Measurements from ENCODE around the gene C14orf180.
"Not testable (repeated sequence)": the region's sequence is repeated elsewhere in the genome, so short reads cannot be mapped to it uniquely, and the experiment has no call there.

The C14orf180 gene

DNA sequence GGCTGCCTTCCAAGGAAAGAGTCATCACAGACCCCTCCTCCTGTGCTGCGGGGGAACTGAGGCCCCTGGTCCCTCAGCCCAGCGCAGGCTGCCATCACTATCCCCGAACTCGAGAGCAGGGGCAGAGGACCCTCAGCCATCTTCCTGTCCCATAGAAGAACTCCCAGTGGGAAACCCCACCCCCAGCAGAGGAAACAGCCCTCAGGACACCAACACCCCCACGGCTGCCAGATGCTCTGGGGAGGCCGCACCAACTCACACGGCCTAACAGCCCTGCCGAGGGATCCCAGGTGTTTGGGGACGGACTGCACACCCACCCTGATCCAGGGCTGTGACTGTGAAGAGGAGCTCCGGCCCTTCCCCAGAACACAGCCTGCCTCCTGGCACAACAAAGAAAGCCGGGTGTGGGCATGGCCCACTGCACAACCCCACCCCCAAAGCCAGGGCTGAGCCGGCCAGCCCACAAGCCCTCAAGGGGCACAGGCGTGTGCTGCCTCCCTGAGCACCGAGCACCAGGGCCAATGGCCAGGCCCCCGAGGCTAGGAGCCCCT is 16.3 kb upstream of the C14orf180 start:
- no peak for DNase-seq

DNA sequence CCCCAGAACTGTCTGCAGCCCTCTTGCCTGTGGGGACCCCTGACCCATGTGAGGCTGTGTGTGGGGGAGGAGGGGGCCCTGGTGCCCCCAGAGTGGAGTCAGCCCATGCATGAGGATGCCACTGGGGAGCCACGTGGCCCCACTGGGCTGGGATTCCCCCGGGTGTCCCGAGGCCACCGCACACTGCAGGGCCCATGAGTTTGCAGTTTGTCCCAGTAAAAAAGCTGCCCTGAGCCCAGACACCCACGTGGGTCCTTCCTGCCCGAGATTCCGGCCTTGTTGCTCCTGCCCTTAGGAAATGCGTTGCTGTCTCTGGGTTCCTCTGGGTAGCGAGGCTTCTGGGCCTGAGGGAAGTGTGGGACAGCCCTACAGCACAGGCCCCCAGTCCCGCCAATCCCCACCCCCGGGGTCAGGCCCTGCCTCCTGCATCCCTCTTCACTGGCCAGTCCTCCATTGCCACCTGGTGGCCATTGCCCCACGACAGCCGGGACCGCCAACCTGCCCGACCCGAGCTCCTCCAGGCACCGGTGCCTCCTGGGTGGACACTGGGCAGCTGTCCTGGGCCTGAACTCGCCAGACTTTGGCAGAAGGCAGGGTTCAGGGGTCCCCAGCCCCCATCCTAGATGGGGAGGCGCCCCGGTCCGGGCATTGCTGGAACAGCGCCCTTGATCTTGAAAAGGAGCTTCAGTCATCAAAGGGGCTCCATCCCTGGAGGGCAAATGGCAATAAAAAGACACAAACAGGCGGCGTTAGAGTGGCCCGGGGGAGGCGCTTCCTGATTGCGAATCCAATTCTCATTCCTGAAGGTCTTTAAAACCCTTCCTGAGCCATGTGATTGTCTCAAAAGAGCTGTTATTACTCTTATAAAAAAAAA is 15.6 kb upstream of the C14orf180 start:
- peak; percentile 14 for DNase-seq

DNA sequence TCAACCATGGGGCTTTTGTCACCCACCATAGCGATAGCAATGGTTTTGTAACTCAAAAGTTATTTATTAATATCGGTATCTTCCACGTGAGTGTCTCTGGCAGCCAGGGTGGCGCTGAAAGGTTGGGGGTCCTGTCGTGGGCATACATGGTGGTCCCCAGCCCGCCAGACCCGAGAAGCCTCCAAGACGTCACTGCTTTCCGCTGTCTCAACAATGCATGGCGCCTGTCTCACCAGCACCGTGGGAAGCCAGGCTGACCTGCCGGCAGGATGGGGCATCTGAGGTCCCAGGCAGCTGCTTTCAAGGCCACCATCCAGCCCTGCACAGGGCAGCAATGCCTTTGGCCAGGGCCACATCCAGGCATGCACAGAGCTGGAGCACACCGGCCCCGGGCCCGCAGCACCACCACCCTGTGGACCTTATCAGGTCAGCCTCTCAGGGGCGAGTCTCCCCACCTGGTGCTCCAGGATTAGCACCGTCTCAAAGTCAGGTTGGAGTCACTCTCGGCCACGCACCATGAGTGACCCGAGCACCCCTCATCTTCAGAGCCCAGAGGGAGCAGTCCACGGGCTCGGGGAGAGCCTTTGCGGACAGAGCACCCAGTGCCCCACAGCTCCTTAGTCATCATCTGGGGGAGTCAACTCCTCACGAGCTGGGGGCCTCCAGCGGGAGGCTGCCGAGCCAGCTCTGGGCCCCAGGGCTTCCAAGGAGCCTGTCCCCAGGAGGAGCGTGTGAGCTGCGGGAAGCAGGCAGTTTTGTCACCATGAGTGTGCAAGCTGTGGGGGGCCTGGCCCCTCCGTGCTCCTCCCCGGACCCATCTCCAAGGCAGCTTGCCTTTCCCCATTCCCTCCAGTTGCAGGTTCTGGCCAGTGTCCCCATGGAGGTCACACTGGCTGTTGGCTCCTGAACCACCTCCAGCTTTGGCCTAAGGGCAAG is 14.6 kb upstream of the C14orf180 start:
- no peak for DNase-seq

DNA sequence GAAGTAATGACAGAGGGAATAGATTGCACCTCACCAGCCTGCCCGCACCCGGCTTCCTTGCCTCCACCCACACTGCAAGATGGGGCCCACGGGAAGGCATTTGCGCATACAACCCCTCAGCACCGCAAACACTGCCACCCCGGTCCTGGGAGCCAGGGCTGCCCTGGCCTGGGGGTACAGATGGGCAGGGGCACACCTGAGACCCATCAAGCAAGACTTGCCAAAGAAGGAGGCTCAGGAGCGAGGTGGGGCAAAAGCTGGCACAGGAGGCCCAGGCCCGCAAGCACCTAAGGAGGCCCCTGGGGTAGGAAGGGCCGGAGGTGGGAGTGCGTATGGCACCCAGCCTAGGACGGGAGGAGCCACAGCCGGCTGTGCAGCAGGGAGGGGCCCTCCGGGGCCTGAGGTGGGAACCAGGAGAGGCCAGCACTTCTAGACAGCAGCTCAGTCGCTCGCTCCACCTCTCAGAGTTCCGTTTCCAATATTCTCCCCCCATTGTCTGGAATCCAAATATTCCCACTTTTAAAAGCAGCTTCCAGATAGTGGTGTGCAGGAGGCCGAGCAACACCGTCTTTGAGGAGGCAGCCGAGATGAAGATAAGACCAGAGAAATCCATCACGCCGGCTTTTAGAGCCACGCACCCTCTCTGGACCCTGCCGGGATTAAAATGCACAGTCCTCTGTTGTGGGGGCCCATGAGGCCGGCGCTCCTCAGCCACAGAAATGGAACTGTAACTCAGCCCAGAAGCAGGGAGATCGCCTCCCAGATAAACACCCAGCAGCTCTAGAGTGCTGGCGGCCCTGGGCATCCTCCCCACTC is 12.2 kb upstream of the C14orf180 start:
- DNase-seq = no peak

DNA sequence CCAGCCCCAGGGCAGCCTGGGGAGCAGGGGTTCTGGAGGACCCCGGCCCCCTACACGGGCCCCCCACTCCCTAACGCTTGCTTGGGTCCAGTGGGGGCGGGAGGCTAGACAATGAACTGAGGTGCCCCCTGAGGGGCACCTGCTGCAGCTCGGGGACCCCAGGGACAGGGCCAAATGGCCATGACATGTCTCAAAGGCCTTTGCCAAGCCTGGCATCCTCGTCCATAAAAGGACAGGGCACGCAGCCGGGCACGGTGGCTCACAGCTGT is 11.7 kb upstream of the C14orf180 start:
- DNase-seq = no peak

DNA sequence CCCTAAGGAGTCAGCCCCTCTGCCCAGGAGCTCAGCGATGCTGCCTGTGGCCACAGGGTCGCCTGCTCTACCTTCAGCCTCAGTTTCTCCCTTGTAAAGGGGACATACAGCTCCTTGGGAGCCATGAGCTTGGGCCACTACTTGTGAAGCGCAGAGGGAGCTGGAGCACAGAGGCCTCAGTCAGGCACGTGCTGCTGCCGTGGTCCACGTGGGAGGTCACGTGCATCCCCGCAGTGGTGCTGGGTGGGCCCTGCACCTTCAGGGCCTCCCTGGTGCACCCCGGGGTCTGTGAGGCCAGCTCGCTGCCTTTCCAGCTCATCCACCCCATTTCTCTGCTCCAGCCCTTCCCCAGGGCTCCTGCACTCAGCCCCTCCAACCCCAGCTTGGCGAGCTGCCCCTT is 10.9 kb upstream of the C14orf180 start:
- DNase-seq = no peak

DNA sequence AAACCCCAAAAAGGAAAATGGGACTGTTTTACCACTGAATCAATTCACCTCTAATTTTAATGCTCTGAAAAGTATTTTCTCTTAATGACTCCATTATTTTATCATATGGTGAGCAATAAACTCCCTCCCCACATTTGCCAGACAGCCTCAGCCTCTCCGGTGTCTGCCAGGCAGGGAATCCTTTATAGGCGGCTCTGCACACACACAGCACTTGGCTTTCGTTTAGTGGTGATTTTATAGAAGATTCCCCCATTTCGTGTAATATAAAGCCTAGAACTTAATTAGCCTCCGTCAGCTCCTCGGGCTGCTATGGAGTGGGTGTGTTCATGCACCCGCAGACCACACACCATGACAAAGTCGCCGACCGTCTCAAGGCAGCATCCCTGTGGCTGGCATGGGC is 10.1 kb upstream of the C14orf180 start:
- DNase-seq = no peak

DNA sequence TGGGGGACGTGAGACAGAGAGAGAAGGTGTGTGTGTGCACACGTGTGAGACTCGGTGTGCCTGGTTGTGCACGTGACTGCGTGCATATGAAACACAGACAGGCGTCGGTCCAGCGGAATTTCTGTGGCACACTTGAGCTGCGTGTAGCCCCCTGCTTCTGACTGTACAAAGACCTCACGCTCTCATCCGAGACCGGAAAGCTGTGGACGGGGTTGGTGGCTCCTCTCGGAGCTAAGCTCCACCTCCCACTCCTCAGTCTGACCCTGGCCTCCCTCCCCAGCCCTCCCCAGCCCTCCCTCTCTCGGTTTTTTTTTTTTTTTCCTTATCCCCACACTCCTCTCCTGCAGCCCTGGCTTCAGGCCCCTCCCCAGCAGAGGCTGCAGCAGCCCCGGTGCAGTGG is 8.3 kb upstream of the C14orf180 start:
- DNase-seq = no peak

DNA sequence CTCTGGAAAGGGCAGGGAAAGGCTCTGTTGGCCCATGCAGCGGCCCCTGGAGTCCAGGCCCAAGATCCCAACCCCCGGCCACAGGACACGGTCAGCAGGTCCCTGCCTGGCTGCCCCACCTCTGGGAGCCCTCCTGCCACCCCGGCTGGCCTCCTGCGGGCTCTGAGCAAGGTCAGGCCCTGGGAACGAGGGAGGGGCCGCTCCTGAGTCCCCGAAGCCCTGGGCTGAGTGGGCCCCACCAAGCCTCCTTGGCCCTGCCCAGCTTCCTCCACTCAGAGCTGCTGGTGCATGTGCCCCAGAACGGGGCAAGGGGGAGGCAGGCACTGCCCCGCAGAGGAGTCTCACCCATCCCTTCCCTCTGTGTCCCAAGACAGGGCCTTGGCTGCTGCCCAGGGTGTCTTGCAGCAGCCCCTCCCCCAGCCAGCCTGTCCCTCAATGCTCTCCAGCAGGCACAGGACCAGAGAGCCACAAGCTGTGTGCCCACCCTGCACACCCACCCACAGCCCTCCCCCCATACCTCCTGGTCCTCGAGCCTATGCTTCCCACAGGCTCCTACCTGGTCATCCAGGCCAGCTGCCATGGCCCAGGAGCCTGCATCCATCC is 7.4 kb upstream of the C14orf180 start:
- DNase-seq = no peak

DNA sequence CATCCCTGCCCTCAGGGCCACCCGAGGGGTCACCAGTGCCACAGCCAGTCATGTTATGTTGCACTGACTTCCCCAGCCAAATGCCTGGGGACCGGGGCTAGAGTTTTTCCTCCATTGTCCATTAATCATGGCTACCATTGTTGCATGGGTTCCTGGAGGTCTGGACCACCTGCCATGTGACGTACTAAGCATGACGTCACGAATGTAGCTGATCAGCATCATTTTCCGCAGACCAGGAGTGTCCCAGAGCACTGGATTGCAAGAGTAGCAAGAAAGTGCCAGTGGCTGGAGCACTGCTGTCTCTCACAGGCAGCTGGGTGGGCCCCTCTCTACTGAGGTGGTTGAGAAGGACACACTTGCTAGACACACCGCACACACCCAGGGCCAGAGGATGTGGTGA is 6.9 kb upstream of the C14orf180 start:
- DNase-seq = no peak

DNA sequence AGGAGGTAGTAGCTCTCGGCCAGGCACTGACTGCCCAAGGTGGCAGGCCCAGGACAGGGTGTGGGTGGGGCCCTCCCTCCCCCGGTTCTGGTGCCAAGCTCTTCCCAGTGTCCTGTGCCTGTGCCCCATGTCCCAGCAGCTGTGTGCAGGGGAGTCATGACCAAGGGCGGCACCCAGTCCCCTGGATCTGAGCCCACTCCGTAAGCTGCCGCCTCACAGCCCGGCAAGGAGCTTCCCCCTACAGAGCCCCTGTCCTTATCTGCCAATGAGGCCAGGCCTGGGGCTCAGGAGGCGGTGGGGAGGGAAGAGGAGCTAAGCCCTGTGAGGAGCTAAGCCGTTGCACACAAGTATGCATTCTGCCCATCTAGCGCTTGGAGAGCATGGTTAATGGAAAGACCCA is 5.6 kb upstream of the C14orf180 start:
- DNase-seq = no peak

DNA sequence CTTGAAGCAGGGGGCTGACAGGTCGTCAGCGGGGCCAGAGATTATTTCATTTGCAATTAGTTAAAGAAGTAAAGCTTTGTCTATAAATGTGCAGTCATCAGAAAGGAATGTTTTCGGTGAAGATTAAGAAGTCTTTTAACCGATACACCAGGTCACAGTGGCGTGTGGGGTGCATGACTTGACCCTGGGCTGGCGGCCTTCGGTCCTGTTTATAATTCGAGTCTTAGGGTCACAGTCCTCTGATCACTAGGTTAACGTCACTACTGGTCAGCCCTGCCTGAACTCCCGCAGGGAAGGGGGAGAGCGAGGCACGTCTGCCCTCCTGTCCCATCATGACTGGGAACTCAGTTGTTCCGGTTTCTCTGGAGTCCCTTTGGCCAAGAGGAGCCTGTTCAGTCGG is 5.0 kb upstream of the C14orf180 start:
- no peak for DNase-seq

DNA sequence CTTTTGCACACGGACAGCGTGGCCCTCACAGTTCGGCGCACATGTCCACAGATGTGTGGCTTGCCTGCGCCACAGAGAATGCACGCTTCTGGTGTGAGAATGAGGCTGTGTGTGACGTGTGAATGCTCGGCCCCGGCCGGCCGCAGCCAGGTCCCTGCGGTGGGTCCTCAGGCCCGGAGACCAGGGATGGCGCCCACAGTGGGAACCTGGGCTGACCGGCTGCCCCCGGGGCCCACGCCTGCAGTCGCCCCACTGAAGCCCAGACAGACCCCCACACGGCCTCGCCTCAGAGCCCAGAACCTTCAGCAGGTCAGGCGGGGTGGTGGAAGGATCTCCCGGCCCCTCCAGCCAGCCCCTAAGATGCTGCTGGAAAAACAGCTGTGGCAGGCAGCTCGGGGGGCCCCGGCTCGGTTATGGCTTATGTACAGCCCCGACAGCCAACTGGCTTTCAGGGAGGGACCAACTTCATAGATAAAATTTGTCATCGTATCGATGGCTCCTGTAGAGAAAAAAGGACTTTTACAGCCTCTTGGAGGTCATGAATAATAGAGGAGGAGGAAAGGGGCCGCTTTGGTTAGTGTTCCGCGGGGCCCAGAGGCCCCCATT is 4.5 kb upstream of the C14orf180 start:
- DNase-seq = no peak

DNA sequence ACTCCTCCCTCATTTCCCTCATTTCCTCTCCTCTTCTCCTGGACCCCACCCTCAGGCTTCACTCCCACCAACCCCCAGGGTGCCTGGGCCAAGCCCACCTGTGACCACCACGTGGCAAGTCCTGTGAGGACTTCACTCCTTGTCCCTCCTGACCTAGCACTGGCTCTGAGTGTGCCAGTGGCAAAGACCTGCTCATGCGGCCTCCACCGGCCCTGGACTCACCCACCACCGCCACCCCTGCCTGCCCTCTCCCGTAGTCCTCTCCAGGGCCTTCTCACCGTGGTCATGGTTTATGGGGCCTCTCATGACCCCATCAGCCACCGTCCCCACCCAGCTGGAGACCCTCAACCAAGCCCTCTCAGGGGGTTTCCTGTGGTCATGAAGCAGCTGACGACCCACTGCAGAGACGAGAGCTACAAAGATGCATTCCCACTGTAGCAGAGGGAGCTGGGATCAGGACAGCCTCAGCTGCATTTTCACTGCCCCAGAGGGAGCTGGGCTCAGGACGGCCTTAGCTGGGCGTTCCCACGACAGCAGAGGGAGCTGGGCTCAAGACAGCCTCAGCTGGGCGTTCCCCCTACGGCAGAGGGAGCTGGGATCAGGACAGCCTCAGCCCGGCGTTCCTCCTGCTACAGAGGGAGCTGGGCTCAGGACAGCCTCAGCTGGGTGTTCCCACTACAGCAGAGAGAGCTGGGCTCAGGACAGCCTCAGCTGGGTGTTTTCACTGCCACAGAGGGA is 3.2 kb upstream of the C14orf180 start:
- no peak for DNase-seq

DNA sequence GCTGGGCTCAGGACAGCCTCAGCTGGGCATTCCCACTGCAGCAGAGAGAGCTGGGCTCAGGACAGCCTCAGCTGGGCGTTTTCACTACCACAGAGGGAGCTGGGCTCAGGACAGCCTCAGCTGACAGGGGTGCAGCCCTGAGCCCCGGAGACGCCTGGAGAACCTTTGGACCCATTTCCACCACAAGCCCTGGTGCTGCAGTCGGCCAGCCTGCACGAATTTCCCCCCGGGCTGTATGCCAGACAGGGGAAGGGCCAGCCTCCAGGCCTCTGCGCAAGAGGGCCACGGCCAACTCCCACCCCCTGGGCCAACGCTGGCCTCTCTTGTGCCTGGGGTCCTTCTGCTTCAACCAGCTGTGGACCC is 2.6 kb upstream of the C14orf180 start:
- DNase-seq = no peak

DNA sequence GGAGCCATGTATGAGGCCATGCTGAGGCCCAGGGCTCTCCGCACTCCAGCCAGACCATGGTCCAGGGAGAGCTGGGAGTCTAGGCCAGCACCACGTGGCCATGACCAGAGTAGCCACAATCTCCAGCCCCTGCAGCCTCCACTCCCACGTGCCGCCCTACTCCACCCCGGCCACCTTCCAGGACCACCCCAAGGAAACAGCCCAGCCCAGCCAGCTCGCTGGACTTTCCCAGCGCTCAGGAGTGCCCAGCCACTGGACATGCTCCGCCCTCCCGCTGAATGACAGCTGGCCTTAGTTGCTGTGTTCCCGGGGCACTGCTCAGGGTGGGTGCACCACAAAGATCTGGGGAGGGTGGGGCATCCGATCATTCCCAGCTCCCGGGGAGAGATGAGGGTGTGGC is 2.1 kb upstream of the C14orf180 start:
- no peak for DNase-seq

DNA sequence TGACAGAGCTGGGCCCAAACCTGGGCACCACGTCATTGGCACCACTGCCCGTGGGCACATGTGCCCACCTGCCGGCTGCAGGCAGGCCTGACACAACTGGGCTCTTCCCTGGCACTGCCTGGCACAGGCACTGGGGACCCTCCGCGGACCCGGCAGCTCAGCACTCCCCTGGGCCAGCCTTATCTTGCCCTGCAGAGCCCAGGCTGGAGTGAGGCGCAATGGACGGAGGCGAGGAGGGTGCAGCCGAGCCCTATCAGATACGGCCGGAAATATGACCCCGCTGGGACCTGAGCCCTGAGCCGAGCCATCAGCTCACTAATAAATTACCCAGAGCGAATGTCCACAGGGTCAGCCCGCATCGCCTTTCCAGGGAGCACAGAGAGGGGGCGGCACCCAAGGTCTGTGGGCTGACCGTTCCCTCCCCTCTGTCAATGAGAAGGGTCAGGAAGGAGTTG is 1.7 kb upstream of the C14orf180 start:
- no peak for DNase-seq

DNA sequence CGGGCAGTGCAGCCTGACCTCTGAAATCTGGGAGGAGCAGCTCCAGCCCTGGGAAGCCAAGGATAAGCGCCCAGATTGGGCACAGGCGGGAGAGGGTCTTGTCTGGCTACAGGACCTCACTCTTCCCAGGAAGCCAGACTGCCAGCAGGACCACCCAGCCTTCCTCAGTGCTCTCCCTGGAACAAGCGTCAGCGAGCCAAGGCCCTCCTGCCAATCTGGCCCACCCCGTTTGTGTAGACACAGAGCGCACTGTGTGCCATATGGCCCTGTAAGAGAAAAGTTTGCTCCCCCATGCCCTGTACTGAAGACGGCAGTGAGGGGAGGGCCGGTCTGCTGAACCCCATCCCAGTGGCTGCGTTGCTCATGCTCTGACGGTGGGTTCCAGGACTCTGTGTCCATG is 1.2 kb upstream of the C14orf180 start:
- DNase-seq = no peak

DNA sequence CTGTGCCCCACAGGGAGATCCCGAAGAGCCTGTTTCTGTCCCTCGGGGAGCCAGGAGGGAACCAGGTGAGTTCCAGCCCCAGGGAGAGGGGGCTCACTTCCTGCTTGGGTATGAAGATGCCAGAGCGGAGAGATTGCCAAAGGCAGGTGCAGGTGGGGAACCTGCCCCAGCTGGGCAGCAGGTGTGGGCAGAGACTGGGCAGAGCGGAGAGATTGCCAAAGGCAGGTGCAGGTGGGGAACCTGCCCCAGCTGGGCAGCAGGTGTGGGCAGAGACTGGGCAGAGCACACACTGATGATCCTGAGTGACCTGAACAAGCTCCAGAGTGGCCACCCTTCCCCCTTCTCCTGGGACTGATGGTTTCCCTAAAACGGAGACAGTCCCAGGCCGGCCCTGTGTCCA is 375 bp downstream of the C14orf180 start:
- DNase-seq = not testable (repeated sequence)

DNA sequence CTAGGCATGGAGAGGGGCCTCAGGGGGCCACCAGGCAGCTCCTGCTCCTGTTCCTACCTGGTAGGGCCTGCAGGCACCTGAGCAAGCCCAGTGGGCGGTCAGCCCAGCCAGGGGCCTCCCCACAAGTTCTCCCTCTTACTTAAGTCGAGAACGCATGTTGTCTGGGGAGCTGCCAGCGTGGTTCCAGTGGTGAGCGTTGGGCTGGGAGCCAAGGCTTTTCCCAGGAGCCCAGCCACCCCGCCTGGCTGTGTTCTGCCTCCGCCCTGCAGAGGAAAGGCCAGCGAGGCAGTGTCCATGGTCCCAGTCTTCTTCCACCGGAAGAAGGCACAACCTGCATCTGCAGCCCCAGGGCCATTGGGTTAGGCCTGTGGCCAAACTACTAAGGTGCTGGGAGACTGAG is 1.4 kb downstream of the C14orf180 start:
- no peak for DNase-seq

DNA sequence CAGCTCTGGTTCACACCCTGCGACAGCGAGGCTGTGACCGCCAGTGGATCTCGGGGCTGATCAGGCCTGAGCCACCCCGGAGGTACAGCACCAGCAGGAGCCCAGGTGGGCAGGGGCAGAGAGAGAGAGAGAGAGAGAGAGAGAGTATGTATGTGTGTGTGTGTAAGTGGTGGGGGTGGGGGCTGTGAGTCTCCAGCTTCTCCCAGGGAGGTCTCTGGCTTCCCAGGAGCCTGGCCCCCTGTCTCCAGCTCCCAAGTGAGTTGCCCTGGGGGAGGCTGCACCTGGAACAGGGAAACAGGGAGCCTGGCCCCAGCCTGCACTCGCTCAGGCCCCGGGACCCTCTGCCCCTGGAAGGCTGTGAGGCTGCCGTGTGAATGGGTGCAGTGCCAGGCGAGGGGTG is 2.0 kb downstream of the C14orf180 start:
- no peak for DNase-seq

DNA sequence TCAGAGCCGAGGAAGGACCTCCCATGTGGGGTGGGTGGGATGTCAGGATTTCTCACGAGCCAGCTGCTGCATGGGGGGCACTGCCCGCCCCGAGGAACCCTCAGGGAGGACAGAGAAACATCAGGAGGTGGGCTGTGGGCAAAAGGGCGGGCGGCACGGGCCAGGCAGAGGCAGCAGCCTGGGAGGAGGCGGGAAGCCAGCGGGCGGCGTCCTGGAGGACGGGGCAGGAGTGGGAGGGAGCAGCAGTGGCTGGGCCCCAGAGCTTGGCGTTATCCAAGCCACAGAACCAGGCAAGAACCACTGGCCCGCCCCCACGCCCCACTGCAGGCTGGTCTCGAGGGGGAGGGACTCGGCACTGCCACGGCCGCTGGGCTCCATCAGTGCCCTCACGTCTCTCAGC is 2.4 kb downstream of the C14orf180 start:
- no peak for DNase-seq
